Rectal smooth muscle tissue (tissue), 1 donor: ENCODE data around the gene SART1.
A peak's percentile ranks its signal among the peaks of the same experiment; 100 is the strongest.
"Not testable (repeated sequence)": the region's sequence is repeated elsewhere in the genome, so short reads cannot be mapped to it uniquely, and the experiment has no call there.

Experiments
- H3K27ac ChIP-seq: one replicate; pipeline ENCODE4 v1.7.0; 2013; ENCODE audit warnings: low read depth, low read length, inconsistent platforms
- H3K27me3 ChIP-seq: one replicate; pipeline ENCODE4 v1.7.0; 2013; ENCODE audit warnings: low read length; ENCODE audit not compliant: control insufficient read depth, insufficient read depth
- H3K36me3 ChIP-seq: one replicate; pipeline ENCODE4 v1.7.0; 2013; ENCODE audit warnings: low read length; ENCODE audit not compliant: control insufficient read depth, insufficient read depth
- H3K4me1 ChIP-seq: one replicate; pipeline ENCODE4 v1.7.0; 2013; ENCODE audit warnings: low read length; ENCODE audit not compliant: control insufficient read depth, insufficient read depth
- H3K4me3 ChIP-seq: one replicate; pipeline ENCODE4 v1.7.0; 2013; ENCODE audit warnings: low read length
- H3K9ac ChIP-seq: one replicate; pipeline ENCODE4 v1.7.0; 2013; ENCODE audit warnings: low read length

SART1 gene

GRCh38 chr11:66008468-66009101 is 47.1 kb downstream of the SART1 start:
- Histone ChIP-seq H3K36me3 (peaks cover 12% of the 10 kb centered on the region), H3K27ac (no peak overlapping the region), H3K4me1 (no peaks in the 10 kb centered on the region)

GRCh38 chr11:66010036-66010435 is 48.5 kb downstream of the SART1 start:
- H3K27ac ChIP-seq, H3K4me1 ChIP-seq, H3K36me3 ChIP-seq, H3K9ac ChIP-seq, H3K4me3 ChIP-seq: not testable (repeated sequence)
- H3K27me3 ChIP-seq = peaks cover 21% of the 10 kb centered on the region

More at GRCh38 chr11:66008468-66009101, 47.1 kb downstream of the SART1 start:
- Histone ChIP-seq H3K4me3 (no peak overlapping the region), H3K27me3 (peaks cover 21% of the 10 kb centered on the region), H3K9ac (no peak overlapping the region)

- H3K27me3 ChIP-seq = peaks cover 21% of the 10 kb centered on the region
- H3K36me3 ChIP-seq = no peaks in the 10 kb centered on the region
- H3K27ac ChIP-seq = no peak overlapping the region
- H3K4me1 ChIP-seq = no peaks in the 10 kb centered on the region
- no peak overlapping the region for H3K4me3 ChIP-seq
- no peak overlapping the region for H3K9ac ChIP-seq
Measured at GRCh38 chr11:66011239-66011784, 49.8 kb downstream of the SART1 start.

DNA sequence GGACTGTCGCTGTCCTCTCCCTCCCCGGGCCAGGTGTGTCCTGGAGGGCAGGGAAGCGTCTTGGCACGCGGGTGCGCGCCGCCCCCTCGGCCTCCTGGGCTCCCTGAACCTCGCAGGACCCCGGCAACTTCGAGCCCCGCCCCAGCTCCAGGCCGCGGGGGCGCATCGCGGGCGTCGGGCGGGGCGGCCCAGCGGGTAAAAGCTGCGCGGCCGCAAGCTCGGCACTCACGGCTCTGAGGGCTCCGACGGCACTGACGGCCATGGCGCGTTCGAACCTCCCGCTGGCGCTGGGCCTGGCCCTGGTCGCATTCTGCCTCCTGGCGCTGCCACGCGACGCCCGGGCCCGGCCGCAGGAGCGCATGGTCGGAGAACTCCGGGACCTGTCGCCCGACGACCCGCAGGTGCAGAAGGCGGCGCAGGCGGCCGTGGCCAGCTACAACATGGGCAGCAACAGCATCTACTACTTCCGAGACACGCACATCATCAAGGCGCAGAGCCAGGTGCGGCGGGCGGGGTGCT is 50.3 kb downstream of the SART1 start, which contains the start of gene CST6:
Gene CST6, plus strand, starts transcription at position 224 of the 519 bp plus-strand sequence. Its CDS starts 37 bp downstream, at position 261.
- peak within 1 kb of the TSS; percentile 30 for H3K4me3 ChIP-seq
- H3K36me3 ChIP-seq = no peaks in the 10 kb centered on the region
- H3K27me3 ChIP-seq = peaks cover 21% of the 10 kb centered on the region
- H3K9ac ChIP-seq = no peak within 1 kb of the TSS
- no peaks in the 10 kb centered on the region for H3K4me1 ChIP-seq
- no peak within 1 kb of the TSS for H3K27ac ChIP-seq

GRCh38 chr11:66012371-66012945 is 50.9 kb downstream of the SART1 start:
- Histone ChIP-seq H3K27me3 (peaks cover 21% of the 10 kb centered on the region), H3K4me1 (no peaks in the 10 kb centered on the region), H3K27ac (no peak overlapping the region), H3K9ac (no peak overlapping the region), H3K36me3 (no peaks in the 10 kb centered on the region), H3K4me3 (no peak overlapping the region)

DNA sequence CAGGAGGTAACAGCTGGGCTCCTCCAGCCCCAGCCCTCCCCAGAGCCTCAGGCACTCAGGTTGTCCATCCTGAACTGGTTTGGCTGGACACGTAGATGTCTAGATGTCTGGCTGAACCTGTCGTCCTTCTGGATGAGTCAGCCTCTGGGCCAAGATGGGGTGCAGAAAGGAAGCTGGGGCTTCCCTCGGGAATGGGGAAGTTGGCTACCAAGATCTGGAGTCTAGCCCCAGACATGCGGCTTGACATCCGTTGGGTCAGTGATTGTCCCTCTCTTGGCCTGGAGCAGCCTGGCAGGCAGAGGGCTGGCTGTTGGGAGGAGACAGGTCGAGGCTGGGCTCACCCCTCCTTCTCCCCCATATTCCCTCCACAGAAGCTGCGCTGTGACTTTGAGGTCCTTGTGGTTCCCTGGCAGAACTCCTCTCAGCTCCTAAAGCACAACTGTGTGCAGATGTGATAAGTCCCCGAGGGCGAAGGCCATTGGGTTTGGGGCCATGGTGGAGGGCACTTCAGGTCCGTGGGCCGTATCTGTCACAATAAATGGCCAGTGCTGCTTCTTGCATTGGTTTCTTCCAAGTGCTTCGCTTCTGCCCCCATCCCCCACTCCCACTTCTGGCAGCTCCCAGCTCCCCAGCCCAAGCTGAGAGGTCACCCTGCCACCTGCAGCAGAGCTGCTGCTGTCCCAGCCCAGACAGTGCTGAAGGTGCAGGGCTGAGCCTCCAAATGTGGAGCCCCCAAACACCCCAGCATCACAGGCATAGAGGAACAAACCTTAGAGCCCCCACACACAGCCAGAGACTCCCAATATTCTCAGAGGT is 51.6 kb downstream of the SART1 start:
- Histone ChIP-seq H3K27me3 (peaks cover 21% of the 10 kb centered on the region), H3K4me1 (no peaks in the 10 kb centered on the region), H3K27ac (no peak overlapping the region), H3K36me3 (no peaks in the 10 kb centered on the region), H3K9ac (no peak overlapping the region), H3K4me3 (no peak overlapping the region)

DNA sequence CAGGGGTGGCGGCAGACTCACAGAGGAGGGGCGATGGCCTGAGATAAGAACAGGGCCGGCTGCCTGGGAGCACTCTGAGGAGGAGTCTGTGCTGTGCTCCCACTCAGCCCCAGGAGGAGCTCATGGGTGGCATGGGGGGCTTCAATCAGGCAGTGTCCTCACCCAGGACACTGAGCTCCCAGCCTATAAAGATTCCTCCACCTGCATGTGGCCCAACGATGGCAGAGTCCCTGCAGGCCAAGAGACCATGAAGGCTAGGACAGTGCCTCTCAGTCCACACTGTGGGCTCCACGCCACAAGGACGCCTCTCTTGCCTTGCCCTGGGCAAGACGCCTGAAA is 52.2 kb downstream of the SART1 start:
- Histone ChIP-seq H3K27me3 (peaks cover 21% of the 10 kb centered on the region), H3K4me3 (no peak overlapping the region), H3K9ac (no peak overlapping the region), H3K27ac (no peak overlapping the region), H3K4me1 (no peaks in the 10 kb centered on the region), H3K36me3 (no peaks in the 10 kb centered on the region)

DNA sequence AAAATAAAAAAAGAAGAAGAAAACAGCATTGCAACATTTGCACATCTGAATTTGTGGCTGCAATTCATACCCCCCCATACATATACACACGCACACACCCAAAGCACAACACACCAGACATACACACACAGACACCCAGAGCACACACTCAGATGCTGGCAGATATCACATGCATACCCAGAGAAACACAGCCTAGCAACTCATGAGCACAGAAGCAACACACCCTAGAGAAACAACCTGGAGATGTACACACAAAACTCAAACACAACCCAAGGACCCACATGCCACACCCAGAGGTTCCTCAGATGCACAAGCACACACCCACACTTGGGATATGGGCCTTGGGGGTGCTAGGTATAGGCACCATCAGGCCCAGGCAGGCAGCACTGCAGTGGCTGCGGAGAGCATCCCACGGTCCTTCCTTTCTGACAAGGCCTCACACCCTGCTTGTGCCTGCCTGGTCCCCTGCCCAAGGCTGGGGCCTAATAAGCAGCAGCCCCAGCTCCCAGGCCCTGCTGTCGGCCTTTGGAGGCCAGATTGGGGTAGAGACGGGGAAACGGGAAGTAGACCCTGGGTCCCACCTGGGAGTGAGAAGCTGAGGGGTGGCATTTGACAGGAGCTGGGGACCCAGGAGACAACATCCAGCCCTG is 53.4 kb downstream of the SART1 start:
- no peak overlapping the region for H3K9ac ChIP-seq
- H3K27ac ChIP-seq = no peak overlapping the region
- H3K4me3 ChIP-seq = no peak overlapping the region
- peaks cover 21% of the 10 kb centered on the region for H3K27me3 ChIP-seq
- H3K36me3 ChIP-seq = no peaks in the 10 kb centered on the region
- no peaks in the 10 kb centered on the region for H3K4me1 ChIP-seq

DNA sequence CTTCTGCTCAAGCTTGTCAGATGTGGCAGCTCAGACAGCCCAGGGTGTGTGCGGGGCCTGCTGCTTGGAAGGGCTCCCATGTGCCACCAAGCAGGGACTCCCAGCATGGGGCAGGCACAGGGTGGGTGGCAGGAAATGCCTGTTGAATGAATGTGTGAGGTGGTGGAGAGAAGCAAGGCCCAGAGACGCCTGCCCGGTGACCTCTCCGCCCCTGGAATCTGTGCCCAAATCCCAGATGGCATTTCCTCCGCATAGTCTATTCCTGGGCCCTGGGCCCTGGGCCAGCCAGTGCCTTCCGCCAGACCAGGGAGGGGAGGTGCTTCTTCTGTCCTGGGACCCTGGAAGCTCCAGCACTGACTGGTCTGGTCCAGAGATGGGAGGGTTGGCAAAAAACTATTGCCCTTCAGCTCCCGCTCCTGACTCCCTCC is 53.9 kb downstream of the SART1 start:
- no peaks in the 10 kb centered on the region for H3K4me1 ChIP-seq
- no peak overlapping the region for H3K4me3 ChIP-seq
- H3K36me3 ChIP-seq = no peaks in the 10 kb centered on the region
- H3K27me3 ChIP-seq = peaks cover 21% of the 10 kb centered on the region
- no peak overlapping the region for H3K27ac ChIP-seq
- H3K9ac ChIP-seq = no peak overlapping the region

- H3K36me3 ChIP-seq = no peaks in the 10 kb centered on the region
- peaks cover 21% of the 10 kb centered on the region for H3K27me3 ChIP-seq
- H3K4me3 ChIP-seq = no peak overlapping the region
- H3K4me1 ChIP-seq = no peaks in the 10 kb centered on the region
- no peak overlapping the region for H3K9ac ChIP-seq
- no peak overlapping the region for H3K27ac ChIP-seq
Measured at GRCh38 chr11:66015936-66016792, 54.6 kb downstream of the SART1 start.

GRCh38 chr11:66016793-66017177 is 55.3 kb downstream of the SART1 start:
- peaks cover 17% of the 10 kb centered on the region for H3K27me3 ChIP-seq
- no peak overlapping the region for H3K4me3 ChIP-seq
- H3K4me1 ChIP-seq = no peaks in the 10 kb centered on the region
- no peak overlapping the region for H3K9ac ChIP-seq
- H3K36me3 ChIP-seq = no peaks in the 10 kb centered on the region
- H3K27ac ChIP-seq = no peak overlapping the region
